Adrenal gland (tissue), 5 donors: ENCODE results near the gene SPDYE18.
"Not testable (repeated sequence)": the region's sequence is repeated elsewhere in the genome, so short reads cannot be mapped to it uniquely, and the experiment has no call there.

Experiments used
- POLR2A ChIP-seq, 2 donors: fragments of 450-650 bp; IDR thresholded peaks; one replicate each; pipeline ENCODE4 v1.6.1; 2017; ENCODE audit warnings: antibody characterized with exemption in 2 of 2, mild to moderate bottlenecking in 2 of 2, moderate library complexity in 1 of 2
- TF ChIP-seq, protein P1 (sequence below), 6 experiments: fragments of 450-650 bp in 4 of 6; fragments of 200-600 bp in 2 of 6; sonication (generic) in 1 of 6; IDR thresholded peaks; 1 replicate in 5 of 6; 2 replicates in 1 of 6; pipeline versions ENCODE4 v1.5.1 to v1.8.0; 2016 to 2021; ENCODE audit warnings: antibody characterized with exemption in 6 of 6, mild to moderate bottlenecking in 2 of 6, moderate library complexity in 1 of 6
- donor health status: DM: no; HTN: no; CAD: no.

- not testable (repeated sequence) for TF ChIP-seq POLR2A (IDR thresholded peaks at IDR 0.05)
- TF ChIP-seq, protein P1, sequence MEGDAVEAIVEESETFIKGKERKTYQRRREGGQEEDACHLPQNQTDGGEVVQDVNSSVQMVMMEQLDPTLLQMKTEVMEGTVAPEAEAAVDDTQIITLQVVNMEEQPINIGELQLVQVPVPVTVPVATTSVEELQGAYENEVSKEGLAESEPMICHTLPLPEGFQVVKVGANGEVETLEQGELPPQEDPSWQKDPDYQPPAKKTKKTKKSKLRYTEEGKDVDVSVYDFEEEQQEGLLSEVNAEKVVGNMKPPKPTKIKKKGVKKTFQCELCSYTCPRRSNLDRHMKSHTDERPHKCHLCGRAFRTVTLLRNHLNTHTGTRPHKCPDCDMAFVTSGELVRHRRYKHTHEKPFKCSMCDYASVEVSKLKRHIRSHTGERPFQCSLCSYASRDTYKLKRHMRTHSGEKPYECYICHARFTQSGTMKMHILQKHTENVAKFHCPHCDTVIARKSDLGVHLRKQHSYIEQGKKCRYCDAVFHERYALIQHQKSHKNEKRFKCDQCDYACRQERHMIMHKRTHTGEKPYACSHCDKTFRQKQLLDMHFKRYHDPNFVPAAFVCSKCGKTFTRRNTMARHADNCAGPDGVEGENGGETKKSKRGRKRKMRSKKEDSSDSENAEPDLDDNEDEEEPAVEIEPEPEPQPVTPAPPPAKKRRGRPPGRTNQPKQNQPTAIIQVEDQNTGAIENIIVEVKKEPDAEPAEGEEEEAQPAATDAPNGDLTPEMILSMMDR (IDR thresholded peaks at IDR 0.05) = not testable (repeated sequence)
Measured at GRCh38 chr7:77062557-77062956, at the start of gene SPDYE18.
